ES-I3 (cell line): ENCODE data around the gene NECAB2.

Source experiments
- H3K36me3 ChIP-seq: 2 replicates; pipeline ENCODE4 v1.6.1; 2013; ENCODE audit warnings: mild to moderate bottlenecking, low read length, control low read depth, moderate library complexity; ENCODE audit not compliant: insufficient read depth
- H3K4me1 ChIP-seq: 2 replicates; pipeline ENCODE4 v1.6.1; 2013; ENCODE audit warnings: mild to moderate bottlenecking, control low read depth, low read length; ENCODE audit not compliant: insufficient read depth
- H3K9ac ChIP-seq: 2 replicates; pipeline ENCODE4 v1.6.1; 2013; ENCODE audit warnings: low read depth, mild to moderate bottlenecking, low read length, moderate library complexity
- H3K9me3 ChIP-seq: 2 replicates; pipeline ENCODE4 v1.6.1; 2013; ENCODE audit warnings: mild to moderate bottlenecking, low read length, moderate library complexity; ENCODE audit not compliant: control insufficient read depth, insufficient read depth

The NECAB2 gene

DNA sequence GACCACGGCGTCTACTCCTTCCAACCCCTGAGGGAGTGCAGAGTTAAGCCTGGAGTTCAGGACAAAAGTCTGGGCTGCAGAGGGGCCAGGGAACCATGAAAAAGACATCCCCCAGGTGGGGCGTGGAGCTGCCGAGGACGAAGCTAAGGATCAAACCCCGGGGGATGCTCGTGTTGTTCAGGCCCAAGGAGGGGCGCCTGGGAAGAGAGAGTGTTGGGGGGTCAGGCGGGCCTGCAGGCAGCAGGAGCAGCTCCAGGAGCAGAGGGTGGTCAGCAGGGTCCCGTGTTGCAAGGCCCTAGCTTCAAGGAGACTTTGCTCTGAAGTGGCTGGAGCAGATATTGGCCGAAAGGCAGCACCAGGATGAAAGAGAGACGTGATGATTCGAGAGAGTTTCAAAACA is 26.7 kb downstream of the NECAB2 start:
- H3K9ac ChIP-seq: no peak overlapping the region

DNA sequence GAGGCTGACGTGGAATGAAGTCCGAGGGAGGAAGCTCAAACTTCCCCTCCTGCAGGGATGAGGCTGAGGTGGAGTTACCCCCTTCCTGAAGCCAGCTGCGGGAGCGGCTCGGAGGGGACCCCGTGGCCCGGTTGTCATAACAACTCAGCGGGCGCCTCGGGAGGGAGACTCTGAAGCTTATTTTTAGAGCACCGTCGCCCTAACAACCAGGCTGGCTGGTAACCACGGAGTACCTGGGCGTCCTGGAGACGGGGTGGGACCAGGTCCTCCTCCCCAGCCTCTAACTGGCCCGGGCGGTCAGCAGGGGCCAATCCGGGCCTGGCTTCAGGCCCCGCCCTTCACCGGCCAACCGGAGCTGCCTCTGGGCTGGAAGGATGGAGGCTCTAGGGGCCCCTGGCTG is 27.7 kb downstream of the NECAB2 start:
- no peak overlapping the region for H3K9ac ChIP-seq
- no peaks in the 10 kb centered on the region for H3K9me3 ChIP-seq
- no peaks in the 10 kb centered on the region for H3K36me3 ChIP-seq
- H3K4me1 ChIP-seq: peaks cover 3% of the 10 kb centered on the region; the same call in 1 of the 2 replicates

More for the DNA sequence above, 26.7 kb downstream of the NECAB2 start:
- Histone ChIP-seq H3K9me3 (no peaks in the 10 kb centered on the region), H3K36me3 (no peaks in the 10 kb centered on the region), H3K4me1 (no peaks in the 10 kb centered on the region)

DNA sequence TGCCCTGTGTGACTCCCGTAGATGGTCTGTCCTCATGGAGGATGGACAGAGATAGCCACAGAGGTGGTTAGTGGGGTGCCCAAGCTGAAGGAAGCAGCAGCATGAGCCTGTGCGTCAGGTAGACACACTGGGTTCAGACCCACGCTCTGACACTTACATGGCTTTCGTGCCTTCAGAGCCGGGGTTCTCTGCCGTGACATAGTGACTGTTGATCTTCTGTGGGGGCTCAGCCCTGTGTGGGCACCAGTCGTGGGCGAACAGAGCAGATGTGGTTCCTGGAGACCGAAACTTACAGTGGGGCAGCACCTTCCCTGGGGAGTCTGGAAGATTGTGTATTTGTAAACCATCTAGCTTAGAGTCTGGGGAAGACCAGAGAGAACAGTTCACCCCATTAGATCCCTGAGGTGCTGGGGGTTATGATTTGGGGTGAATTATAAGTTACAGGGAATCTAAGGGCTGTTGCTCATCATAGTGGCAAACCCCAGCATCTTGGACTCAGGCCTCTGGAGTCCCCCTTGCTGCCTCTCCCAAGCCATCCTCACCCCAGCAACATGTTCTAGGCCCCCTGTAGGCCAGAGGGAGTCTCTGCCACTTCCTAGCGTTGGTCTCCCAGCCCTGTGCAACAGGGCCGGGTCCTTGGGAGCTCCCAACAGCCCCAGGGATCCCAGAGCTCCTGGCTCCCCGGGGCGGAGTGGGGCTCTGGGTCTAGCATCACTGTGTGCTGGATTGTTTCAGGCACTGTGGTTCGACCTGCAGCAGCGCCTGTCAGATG is 28.6 kb downstream of the NECAB2 start:
- H3K9ac ChIP-seq: no peak overlapping the region
- peaks cover 10% of the 10 kb centered on the region; the same call in 1 of the 2 replicates for H3K4me1 ChIP-seq
- H3K36me3 ChIP-seq: no peaks in the 10 kb centered on the region
- H3K9me3 ChIP-seq: no peaks in the 10 kb centered on the region

DNA sequence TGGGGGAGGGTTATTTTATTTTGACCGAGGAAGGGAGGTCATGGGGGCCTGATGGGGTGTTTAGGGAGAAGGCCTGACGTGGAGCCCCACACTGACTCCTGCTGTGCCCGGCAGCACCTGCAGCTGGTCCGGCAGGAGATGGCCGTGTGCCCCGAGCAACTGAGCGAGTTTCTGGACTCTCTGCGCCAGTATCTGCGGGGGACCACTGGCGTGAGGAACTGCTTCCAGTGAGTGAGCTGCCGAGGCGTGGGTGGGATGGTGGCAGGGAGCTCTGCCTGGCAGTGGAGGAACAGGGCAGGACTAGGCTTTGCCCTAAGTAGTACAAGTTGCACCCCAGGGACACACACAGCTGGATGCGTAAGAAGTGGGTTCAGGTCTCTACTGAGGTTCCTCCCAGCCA is 30.0 kb downstream of the NECAB2 start:
- Histone ChIP-seq H3K9ac (no peak overlapping the region), H3K4me1 (peaks cover 10% of the 10 kb centered on the region; the same call in 1 of the 2 replicates), H3K9me3 (no peaks in the 10 kb centered on the region), H3K36me3 (no peaks in the 10 kb centered on the region)

DNA sequence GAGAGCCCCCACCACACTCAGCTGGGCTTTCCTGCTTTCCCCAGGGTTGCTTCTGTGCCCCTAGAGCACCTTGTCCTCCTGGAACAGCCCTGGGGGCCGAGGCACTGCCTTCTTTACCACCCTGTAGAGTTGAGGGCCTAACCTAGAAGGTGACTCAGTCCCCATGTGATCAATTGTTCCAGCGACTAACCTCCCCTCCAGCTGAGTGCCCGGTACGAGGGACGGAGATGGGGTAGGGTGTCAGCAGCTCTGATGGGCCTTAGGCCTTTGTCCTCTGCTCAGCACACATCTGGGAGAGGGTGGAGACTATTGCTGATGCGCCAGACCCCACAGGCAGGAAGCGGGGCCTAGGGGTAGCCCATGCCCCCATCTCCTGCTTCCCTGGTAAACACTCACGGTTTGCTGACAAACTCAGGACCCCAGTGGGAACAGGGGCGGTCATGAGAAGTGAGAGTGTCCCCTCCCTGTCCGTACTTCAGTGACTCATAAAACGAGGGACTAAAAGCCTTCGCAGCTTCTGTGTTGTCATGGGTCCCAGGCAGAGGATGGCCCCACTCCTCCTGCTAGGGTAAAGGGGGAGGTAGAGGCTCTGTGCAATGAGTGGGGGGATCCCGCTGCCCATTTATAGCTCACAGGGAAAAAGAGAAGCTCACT is 33.1 kb downstream of the NECAB2 start:
- Histone ChIP-seq H3K9me3 (no peaks in the 10 kb centered on the region), H3K36me3 (no peaks in the 10 kb centered on the region), H3K9ac (no peak overlapping the region), H3K4me1 (peaks cover 10% of the 10 kb centered on the region; the same call in 1 of the 2 replicates)

DNA sequence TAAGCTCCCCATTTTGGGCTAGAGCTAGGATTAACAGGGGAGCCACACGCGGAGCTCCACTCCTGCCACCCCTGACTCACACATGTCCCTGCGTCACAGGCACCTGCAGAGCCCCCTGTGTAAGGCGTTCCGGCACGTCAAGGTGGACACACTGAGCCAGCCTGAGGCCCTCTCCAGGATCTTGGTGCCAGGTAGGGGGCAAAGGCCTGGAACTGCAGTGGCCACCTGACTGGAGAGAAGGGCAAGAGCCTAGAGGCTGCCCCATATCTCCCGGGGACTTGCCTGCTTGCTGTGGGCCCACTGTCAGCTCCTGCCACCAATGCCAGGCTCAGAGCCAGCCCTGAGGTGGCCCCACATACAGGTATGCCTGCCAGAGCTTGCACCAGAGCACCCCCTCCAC is 33.7 kb downstream of the NECAB2 start:
- Histone ChIP-seq H3K9me3 (no peaks in the 10 kb centered on the region), H3K9ac (no peak overlapping the region), H3K4me1 (peaks cover 10% of the 10 kb centered on the region; the same call in 1 of the 2 replicates), H3K36me3 (no peaks in the 10 kb centered on the region)

DNA sequence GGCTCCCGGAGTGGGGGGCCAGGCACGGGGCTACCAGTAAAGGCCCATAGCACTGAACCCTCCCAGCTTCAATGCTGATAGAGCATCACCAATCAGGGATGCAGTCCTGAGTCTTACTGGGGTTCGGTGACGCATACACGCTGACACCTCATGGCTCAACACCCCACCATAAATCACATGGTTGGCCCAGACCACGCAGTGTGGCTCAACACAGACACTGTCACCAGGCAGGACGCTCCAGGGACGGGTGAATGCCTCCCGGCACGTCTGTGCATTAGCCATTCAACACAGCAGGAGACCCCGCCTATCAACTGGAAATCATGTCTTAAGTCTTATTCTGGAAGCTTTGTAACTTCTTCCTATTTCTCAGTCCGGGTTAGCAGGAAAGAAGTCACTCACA is 35.0 kb downstream of the NECAB2 start:
- H3K36me3 ChIP-seq: no peaks in the 10 kb centered on the region

DNA sequence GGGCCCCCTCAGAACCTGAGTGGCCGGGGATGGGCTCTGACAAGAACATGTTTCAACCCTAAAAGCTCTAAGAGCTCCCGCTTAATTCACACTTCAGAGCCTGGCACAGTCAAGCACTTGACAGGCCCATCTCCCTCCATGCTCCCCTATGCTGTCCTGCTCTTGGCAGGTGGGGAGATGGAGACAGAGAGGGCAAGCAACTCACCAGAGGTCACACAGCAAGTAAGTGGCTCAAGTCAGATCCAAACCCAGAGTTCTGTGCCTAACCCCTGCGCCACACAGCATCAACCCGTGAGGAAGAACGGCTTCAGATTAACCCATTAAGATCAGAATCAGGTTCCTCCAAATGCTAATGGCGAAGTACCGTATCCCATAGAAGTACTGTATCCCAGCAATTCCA is 36.4 kb downstream of the NECAB2 start:
- Histone ChIP-seq H3K9ac (no peak overlapping the region), H3K4me1 (peaks cover 10% of the 10 kb centered on the region; the same call in 1 of the 2 replicates), H3K9me3 (no peaks in the 10 kb centered on the region), H3K36me3 (no peaks in the 10 kb centered on the region)

More for the DNA sequence above, 35.0 kb downstream of the NECAB2 start:
- Histone ChIP-seq H3K4me1 (peaks cover 10% of the 10 kb centered on the region; the same call in 1 of the 2 replicates), H3K9me3 (no peaks in the 10 kb centered on the region), H3K9ac (no peak overlapping the region)

DNA sequence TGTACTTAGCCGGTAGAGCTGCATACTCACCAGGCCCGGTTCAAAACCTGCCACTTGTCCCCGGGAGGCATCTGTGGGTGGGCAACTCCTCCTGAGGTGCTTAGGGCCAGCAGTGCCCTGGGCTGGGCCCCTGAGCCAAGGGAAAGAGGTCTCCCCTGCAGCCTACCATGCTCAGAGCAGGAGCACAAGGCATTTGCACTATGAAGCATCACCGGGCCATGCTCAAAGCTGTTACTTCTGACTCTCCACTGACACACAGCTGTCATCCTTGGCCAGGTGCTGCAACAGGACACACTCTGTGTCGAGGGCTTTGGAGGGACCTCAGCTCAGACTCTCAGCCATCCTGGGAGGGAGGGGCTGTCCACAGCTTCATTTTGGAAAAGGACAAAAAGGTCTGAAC is 37.3 kb downstream of the NECAB2 start:
- Histone ChIP-seq H3K4me1 (peaks cover 10% of the 10 kb centered on the region; the same call in 1 of the 2 replicates), H3K36me3 (no peaks in the 10 kb centered on the region), H3K9me3 (no peaks in the 10 kb centered on the region), H3K9ac (no peak overlapping the region)

DNA sequence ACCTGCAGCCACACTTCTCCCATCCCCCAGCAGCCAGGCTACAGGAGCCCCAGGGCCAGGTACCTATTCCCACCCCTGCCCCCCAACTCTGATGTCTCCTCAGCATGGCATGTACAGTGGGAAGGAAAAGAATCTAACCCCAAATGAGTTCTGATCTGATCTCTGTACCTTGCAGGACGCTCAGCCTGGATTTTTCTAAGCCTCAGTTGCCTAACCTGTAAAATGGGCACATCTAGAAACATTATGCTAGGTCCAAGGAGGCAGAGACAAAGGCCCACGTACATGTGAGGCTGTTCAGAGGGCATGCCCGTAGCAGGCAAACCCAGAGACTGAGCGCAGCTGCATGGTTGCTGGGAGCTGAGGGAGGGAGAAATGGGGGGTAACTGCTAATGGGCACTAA is 39.5 kb downstream of the NECAB2 start:
- H3K4me1 ChIP-seq: no peaks in the 10 kb centered on the region
- H3K9ac ChIP-seq: no peak overlapping the region
- no peaks in the 10 kb centered on the region for H3K36me3 ChIP-seq
- H3K9me3 ChIP-seq: no peaks in the 10 kb centered on the region

DNA sequence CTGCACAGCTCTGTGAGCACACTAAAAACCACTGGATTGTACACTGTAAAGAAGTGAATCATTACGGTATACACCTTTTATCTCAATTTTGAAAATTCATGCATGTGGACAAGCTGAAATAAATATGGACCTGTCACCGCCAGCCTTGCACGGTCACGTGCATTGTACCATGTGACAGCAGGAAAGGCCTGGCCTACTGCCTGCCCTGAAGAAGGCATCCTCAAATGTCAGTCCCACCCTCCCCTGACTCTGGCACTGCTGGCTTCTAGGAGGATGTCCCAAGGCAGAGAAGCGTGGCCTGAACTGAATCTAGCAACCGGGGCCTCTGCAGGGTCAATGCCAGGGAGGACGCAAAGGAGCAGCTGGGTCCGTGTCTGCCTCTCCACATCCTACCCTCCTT is 39.9 kb downstream of the NECAB2 start:
- Histone ChIP-seq H3K9me3 (no peaks in the 10 kb centered on the region), H3K9ac (no peak overlapping the region), H3K4me1 (no peaks in the 10 kb centered on the region), H3K36me3 (no peaks in the 10 kb centered on the region)

DNA sequence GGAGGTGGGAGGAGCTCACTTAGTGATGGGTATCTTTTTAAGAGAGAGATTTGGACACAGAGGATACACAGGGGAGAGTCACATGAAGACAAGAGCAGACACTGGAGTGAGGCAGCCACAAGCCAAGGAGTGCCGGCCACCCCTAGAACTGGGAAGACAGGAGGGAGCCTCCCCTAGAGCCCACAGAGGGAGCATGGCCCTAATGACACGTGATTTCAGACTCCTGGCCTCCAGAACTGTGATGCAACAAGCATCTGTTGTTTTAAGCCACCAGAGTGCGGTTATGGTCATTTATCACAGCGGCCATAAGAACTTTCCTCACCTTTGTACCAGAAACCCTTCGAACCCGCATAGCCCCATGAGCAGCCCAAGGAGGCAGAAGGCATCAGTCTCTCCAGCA is 41.2 kb downstream of the NECAB2 start:
- no peaks in the 10 kb centered on the region for H3K36me3 ChIP-seq
- no peaks in the 10 kb centered on the region for H3K9me3 ChIP-seq
- H3K4me1 ChIP-seq: no peaks in the 10 kb centered on the region
- H3K9ac ChIP-seq: no peak overlapping the region

DNA sequence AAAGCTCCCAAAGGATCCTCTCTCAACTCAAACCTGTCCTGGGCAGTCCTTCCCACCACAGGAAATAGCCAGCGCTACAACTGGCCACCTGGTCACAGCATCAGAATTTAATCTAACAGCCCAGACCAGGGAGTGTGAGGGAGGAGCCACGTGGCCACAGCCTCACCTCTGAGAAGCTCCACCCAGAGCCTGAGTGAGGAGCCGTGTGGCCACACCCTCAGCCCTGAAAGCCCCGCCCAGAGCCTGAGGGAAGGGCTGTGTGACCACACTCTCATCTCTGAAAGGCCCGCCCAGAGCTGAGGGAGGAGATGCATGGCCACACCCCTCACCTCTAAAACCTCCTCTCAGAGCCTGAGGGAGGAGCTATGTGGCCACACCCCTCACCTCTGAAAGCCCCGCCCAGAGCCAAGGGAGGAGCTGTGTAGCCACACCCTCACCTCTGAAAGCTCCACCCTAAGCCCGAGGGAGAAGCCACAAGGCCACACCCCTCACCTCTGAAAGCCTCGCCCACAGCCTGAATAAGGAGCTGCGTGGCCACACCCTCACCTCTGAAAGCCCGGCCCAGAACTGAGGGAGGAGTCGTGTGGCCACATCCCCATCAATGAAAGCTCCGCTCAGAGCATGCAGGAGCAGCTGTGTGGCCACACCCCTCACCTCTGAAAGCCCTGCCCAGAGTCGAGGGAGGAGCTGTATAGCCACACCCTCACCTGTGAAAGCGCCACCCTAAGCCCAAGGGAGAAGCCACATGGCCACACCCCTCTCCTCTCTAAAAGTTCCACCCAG is 45.9 kb downstream of the NECAB2 start:
- no peaks in the 10 kb centered on the region for H3K9me3 ChIP-seq
- no peaks in the 10 kb centered on the region for H3K4me1 ChIP-seq
- no peaks in the 10 kb centered on the region for H3K36me3 ChIP-seq
- no peak overlapping the region for H3K9ac ChIP-seq

DNA sequence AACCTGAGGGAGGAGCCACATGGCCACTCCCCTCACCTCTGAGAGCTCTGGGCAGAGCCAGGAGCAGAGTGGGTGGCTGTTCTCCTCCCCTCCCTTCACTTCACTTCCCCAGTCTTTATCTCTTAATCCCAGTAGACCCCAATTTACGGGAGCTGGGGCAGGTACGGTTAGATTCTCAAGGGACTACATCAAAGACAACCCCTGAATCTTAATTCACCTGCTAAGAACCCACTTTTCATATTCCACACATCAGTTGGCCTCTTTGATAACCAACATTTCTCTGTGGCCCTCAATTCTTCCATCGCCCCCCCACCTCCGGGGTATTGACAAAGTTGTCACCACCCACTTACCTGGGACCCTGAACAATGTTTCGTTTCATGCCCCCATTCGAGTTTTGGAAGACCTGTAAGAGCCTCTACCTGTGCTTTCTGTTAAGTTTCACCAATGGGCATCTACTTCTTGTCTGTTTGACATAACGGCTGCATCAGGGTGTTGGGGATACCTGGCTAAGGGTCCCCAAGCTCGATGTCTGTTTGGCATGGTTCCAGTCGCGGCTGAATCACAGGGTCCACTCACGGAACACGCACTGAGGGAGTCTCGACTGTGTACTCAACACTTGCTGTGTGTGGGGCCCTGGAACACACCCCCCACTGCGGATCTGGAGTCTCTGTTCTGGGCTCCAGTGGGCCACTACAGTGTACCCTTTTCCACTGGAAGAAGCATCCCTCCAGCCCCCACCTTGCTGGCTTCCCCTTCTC is 46.7 kb downstream of the NECAB2 start:
- no peaks in the 10 kb centered on the region for H3K4me1 ChIP-seq
- H3K9ac ChIP-seq: no peak overlapping the region
- H3K36me3 ChIP-seq: no peaks in the 10 kb centered on the region
- no peaks in the 10 kb centered on the region for H3K9me3 ChIP-seq
